Mucosa of descending colon (tissue), 3 donors: Measurements from ENCODE around the gene GYG1. TPM values are rescaled to one million over a fixed set of nuclear protein-coding genes. Genes with fewer than 3 reads are reported as not detected.
A peak's percentile ranks its signal among the peaks of the same experiment; 100 is the strongest.

ENCODE experiments used
- ATAC-seq: fragments of 200-7000 bp; cut with Tn5 transposase; one replicate; pipeline ENCODE4 v1.9.1; 2020; ENCODE audit warnings: mild to moderate bottlenecking, moderate library complexity
- DNase-seq, 3 donors: peaks; one replicate each; pipeline ENCODE4 v3.0.0-alpha.2; 2020
- H3K36me3 ChIP-seq: fragments of 200-600 bp; one replicate; pipeline ENCODE4 v1.8.0; 2021; ENCODE audit warnings: low read depth, mild to moderate bottlenecking
- H3K4me1 ChIP-seq: fragments of 200-600 bp; one replicate; pipeline ENCODE4 v1.8.0; 2021; ENCODE audit warnings: low read depth, mild to moderate bottlenecking
- H3K4me3 ChIP-seq: fragments of 200-600 bp; one replicate; pipeline ENCODE4 v1.8.0; 2021; ENCODE audit warnings: mild to moderate bottlenecking
- H3K9me3 ChIP-seq: fragments of 200-600 bp; one replicate; pipeline ENCODE4 v1.8.0; 2021; ENCODE audit warnings: mild to moderate bottlenecking
- CTCF ChIP-seq: fragments of 200-600 bp; IDR thresholded peaks from one replicate; pipeline ENCODE4 v1.8.0; 2022; ENCODE audit warnings: antibody characterized with exemption, mild to moderate bottlenecking
- intact Hi-C, 2 donors: fragments of 100-400 bp; cut with DNase I in 1 of 2; cut with micrococcal nuclease in 1 of 2; formaldehyde crosslinking; loops; one replicate each; pipeline versions ENCODE4 v1.11.0 to v1.11.1; 2022; cut with DNase I, micrococcal nuclease
- total RNA-seq, 3 donors: library from RNA; stranded (reverse); fragmentation: NEBNext Ultra II Directional in 2 of 3; extraction: Animal tissue kit (Norgen Biotek cat#: 25700) in 2 of 3; gene quantifications; one replicate each; pipeline versions ENCODE4 v1.2.1 to v1.2.4, GENCODE V29; 2021 to 2023
- donor health status: DM: no; HTN: no; CAD: no; lungs with moderate emphysema.
- donor health status: DM: no; HTN: no; CAD: no.
- donor health status: DM: no; HTN: yes; CAD: no.

The GYG1 gene
- total RNA-seq, 3 donors from 2014 or later = 16.6 to 132 (median 26.1) TPM

GRCh38 chr3:149042789-149043386, 51.5 kb downstream of the GYG1 start:
- TF ChIP-seq CTCF = no peak
- Histone ChIP-seq H3K4me3 (no peak overlapping the region), H3K9me3 (no peaks in the 10 kb centered on the region), H3K4me1 (no peaks in the 10 kb centered on the region), H3K36me3 (no peaks in the 10 kb centered on the region)
- intact Hi-C loops = no loop called here
- DNase-seq (no peak), ATAC-seq (peak; percentile 49)

DNA sequence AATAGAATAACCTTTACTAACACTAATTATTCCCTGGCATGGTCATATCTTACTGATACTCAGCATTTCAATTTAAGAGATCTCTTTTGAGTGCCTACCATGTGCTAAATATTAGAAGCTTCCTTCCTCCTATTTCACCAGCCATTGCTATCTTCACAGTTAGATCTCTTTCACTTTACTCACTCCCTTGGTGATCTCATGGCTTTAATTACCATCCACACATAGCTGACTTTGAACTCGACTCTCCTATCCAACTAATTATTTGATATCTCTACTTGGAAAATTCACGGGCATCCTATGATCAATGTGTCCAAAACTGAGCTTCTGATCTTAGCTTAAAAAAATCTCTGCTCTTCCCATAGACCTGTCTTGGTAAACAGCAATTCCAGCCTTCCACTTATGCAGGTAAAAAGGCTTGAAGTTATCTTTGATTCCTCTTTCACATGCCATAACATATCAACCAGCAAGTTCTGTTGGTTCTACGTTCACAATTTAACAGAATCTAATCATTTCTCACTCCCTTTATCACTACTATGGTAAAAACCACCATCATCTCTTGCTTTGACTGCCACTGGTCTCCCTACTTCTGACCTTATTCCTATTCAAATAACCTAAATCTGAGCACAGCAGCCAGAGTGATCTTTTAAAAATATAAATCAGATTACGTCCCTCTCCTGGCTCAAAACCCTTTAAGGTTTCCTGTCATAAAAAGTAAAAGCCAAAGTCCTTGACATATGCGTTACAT, 53.2 kb downstream of the GYG1 start:
- Histone ChIP-seq H3K4me1 (no peaks in the 10 kb centered on the region), H3K4me3 (no peak overlapping the region), H3K36me3 (no peaks in the 10 kb centered on the region), H3K9me3 (no peaks in the 10 kb centered on the region)
- TF ChIP-seq CTCF = no peak
- DNase-seq = no peak
- intact Hi-C loops = no loop called here
- no peak for ATAC-seq

- Histone ChIP-seq H3K36me3 (no peaks in the 10 kb centered on the region), H3K4me1 (no peaks in the 10 kb centered on the region), H3K4me3 (no peak overlapping the region), H3K9me3 (no peaks in the 10 kb centered on the region)
- no peak for ATAC-seq
- TF ChIP-seq CTCF = no peak
- intact Hi-C loops = no loop called here
- no peak for DNase-seq
Observed at GRCh38 chr3:149055575-149055974, 64.2 kb downstream of the GYG1 start.

GRCh38 chr3:149058198-149058597, 66.9 kb downstream of the GYG1 start:
- ATAC-seq (no peak), DNase-seq (no peak)
- Histone ChIP-seq H3K4me1 (no peaks in the 10 kb centered on the region), H3K36me3 (no peaks in the 10 kb centered on the region), H3K4me3 (no peak overlapping the region), H3K9me3 (no peaks in the 10 kb centered on the region)
- intact Hi-C loops = no loop called here
- TF ChIP-seq CTCF = no peak

DNA sequence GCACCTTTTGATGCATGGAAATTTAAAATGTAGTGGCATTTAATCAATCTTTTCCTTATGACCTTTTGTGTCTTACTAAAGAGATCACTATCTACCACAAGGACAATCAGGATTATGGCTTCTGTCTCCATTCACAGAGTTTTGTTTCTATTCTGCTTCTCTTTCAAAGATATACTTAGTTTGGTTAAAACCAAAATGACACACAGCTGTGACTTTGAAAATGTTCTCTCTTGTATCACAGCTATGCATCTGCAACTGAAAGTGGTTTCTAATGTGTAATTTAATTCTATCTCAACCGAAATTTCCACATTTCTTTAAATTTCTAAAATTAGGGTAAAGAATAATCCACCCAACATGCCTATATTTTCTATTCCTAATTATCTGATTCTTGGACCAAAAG, 67.3 kb downstream of the GYG1 start:
- Histone ChIP-seq H3K4me1 (no peaks in the 10 kb centered on the region), H3K9me3 (no peaks in the 10 kb centered on the region), H3K4me3 (no peak overlapping the region), H3K36me3 (no peaks in the 10 kb centered on the region)
- DNase-seq = no peak
- no peak for ATAC-seq
- intact Hi-C loops = no loop called here
- no peak for TF ChIP-seq CTCF
